Measurements from ENCODE around the gene MAL. TPM values are rescaled to one million over a fixed set of nuclear protein-coding genes. Genes with fewer than 3 reads are reported as not detected.

The MAL gene
- polyA plus RNA-seq, 1 donor = 0.30 TPM

DNA sequence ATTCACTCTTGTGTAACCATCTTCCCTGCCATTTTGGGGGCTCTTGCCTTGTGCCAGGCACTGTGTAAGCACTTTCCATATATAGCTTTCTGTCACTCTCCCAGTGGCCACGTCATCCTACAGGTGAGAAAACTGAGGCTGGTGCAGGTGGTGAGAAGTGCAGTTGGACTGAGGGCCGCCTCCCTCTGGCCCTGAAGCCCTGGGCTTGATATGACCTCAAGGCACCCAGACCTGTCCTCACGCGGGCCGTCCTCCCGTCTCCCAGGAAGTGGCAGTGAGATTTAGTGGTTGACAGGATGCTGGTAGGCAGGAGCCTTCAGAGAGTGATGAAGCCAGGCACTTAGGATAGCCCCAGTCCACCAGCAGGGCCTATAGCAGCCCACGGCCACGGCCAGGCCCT is 30.5 kb downstream of the MAL start:
- no CpG with 5 or more reads among the region's 8 CpGs for WGBS (ENCODE audit: insufficient coverage, low lambda C conversion rate)
- Histone ChIP-seq H3K4me1 (ENCODE audit: control insufficient read depth, insufficient read depth, low read length) (no peaks in the 10 kb centered on the region), H3K36me3 (ENCODE audit: control insufficient read depth, insufficient read depth, low read length) (no peaks in the 10 kb centered on the region), H3K9me3 (ENCODE audit: control insufficient read depth, low read depth, low read length) (no peaks in the 10 kb centered on the region), H3K27me3 (ENCODE audit: control insufficient read depth, insufficient read depth, low read length) (peaks cover 13% of the 10 kb centered on the region), H3K4me3 (ENCODE audit: low read length) (no peak overlapping the region), H3K27ac (ENCODE audit: low read length) (no peak overlapping the region)
- DNase-seq = no peak

DNA sequence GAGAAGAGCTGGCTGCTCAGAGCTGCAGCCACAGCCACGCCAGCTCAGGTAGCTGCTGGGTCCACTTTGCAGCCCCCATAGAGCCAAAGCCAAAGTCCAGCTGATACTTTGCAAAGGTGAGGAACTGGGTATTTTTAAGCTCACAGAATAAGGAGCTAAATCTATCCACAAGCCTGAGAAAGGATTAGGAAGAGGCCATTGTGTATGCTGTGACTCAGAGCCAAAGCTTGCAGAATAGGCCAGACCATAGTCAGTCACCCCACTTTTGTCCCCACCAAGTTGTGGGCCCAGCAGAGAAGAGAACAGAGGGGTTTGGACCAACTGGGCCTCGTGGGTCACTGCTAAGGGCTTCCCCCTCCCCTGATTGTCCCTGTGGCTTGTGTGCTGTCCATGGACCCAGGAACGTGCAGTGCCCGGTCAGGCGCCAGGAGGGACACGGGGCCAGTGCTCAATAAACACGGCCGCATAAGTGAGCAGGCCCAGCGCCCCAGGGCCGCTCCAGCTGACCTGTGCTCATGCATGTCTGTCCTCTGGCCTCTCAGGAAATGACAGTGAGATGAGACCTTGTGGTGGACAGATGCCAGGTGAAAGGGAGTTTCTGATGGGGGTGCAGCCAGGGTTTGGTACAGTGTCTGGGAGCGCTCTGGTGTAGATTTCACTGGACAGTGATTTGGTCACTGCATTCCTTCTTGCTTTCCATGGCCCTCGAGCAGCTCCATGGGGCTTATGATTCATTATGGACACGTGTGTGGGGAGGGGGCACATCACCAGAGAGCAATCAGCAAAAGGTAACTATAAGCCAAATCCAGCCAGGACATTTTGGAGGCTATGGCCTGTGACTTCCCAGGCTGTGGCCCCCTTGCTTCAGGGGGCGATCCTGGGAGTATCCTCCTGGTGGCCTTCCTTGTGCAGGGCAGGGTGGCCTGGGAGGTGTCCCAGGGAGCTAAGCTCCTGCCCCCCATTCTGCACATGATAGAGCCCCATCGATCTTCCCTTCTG is 31.3 kb downstream of the MAL start:
- no peaks in the 10 kb centered on the region for H3K36me3 ChIP-seq (ENCODE audit: control insufficient read depth, insufficient read depth, low read length)

DNA sequence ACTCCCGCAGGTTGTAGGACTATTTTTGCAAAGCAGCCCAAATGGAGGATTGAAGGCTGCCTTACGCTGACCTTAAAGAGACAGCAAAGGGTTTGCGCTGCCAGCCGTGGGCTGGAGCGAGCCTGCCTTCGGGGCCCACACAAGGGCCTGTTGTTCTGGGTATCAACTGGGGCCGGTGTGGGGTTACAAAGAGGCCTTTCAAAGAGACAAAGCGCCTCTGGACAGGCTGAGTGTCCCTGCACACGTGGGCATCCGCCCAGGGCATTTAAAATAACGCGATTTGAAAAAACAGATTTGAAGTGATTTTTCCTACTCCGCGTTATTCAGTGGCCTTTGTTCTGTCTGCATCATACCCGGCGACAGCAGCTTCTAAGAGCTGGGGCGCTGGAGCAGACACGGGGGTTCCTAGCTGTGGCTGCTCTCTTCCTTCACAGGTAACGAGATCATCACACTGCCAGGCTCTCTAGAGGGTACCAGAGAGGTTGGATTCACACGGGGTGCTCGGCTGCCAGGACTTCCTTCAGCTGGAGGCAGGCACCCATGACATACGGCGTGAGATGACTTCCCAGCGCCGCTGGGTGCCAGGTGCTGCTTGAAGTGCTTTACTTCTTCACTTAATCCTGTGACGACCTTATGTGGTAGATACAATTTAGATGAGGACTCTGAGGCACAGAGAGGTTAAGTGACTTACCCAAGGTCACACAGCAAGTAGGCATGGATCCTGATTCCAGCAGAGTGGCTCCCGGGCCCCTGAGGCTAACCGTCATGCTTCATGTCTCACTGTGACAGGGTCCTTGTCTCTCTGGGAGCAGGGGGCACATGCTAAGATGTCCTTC is 32.2 kb downstream of the MAL start:
- H3K27ac ChIP-seq (ENCODE audit: low read length) = no peak overlapping the region
- WGBS (ENCODE audit: insufficient coverage, low lambda C conversion rate) = 100% methylated on average over 1 of the region's 28 CpGs
- H3K9me3 ChIP-seq (ENCODE audit: control insufficient read depth, low read depth, low read length) = no peaks in the 10 kb centered on the region
- DNase-seq = no peak
- H3K4me3 ChIP-seq (ENCODE audit: low read length) = no peak overlapping the region
- H3K4me1 ChIP-seq (ENCODE audit: control insufficient read depth, insufficient read depth, low read length) = no peaks in the 10 kb centered on the region
- H3K27me3 ChIP-seq (ENCODE audit: control insufficient read depth, insufficient read depth, low read length) = peaks cover 10% of the 10 kb centered on the region
- no peaks in the 10 kb centered on the region for H3K36me3 ChIP-seq (ENCODE audit: control insufficient read depth, insufficient read depth, low read length)

More for the DNA sequence above, 31.3 kb downstream of the MAL start:
- Histone ChIP-seq H3K4me1 (ENCODE audit: control insufficient read depth, insufficient read depth, low read length) (no peaks in the 10 kb centered on the region), H3K9me3 (ENCODE audit: control insufficient read depth, low read depth, low read length) (no peaks in the 10 kb centered on the region), H3K27me3 (ENCODE audit: control insufficient read depth, insufficient read depth, low read length) (peaks cover 13% of the 10 kb centered on the region), H3K27ac (ENCODE audit: low read length) (no peak overlapping the region), H3K4me3 (ENCODE audit: low read length) (no peak overlapping the region)
- WGBS (ENCODE audit: insufficient coverage, low lambda C conversion rate) = no CpG with 5 or more reads among the region's 15 CpGs
- no peak for DNase-seq

DNA sequence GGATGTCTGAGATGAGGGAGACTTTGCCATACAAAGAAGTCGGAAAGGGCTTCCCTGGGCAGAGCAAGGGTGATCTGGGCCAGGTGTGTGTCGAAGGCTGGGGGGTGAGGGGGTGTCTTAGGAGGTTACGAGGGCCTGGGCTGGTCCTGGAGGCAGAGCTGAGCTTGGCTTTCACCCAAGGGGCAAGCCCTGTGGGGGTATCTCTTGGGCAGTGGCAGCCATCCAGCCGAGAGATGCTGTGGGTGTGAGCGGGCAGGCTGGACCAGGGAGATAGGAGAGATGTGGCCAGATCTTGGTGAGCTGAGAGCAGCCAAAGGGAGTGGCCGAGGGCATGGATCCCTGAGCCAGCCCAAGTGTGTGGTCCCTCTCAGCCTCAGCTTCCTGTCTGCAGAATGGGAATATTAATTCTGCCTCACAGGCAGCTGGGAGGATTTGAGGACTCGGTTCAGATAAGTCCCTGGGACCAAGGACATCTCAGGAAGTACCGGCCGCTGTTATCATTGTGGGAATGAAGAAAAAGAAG is 33.0 kb downstream of the MAL start:
- H3K9me3 ChIP-seq (ENCODE audit: control insufficient read depth, low read depth, low read length) = no peaks in the 10 kb centered on the region
- no peak overlapping the region for H3K4me3 ChIP-seq (ENCODE audit: low read length)
- no peak overlapping the region for H3K27ac ChIP-seq (ENCODE audit: low read length)
- H3K4me1 ChIP-seq (ENCODE audit: control insufficient read depth, insufficient read depth, low read length) = no peaks in the 10 kb centered on the region
- no peak for DNase-seq
- WGBS (ENCODE audit: insufficient coverage, low lambda C conversion rate) = 80% methylated on average over 1 of the region's 9 CpGs
- peaks cover 3% of the 10 kb centered on the region for H3K27me3 ChIP-seq (ENCODE audit: control insufficient read depth, insufficient read depth, low read length)
- no peaks in the 10 kb centered on the region for H3K36me3 ChIP-seq (ENCODE audit: control insufficient read depth, insufficient read depth, low read length)

DNA sequence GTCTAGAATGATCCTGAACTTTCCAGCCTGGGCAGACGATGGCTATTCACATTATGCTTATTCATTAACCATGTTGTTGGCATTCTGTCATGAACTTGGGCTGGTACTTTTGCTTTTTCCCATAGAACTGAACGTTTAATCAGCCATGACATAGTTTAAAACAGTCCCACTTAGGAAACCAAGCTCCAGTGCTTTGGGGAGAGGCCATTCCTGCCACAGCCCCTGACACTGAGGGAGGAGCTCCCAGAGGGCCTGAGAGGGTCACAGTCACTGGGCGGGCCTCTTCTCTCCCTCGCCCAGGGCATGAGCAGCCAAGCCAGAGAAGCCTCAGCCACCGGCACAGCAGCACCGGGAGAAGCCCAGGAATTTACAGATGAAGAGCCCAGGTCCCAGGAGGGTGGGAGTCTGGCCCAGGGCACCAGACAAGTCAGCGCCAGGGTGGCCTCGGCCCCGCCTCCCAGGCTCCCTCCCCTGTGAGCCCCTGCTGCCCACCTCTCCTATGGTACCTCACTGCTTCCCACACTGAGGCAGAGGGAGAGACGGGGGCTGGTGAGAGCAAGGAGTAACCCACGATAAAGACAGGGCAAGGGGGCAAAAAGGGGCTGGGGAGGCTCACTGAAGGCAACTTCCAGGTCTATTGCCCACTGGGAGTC is 33.6 kb downstream of the MAL start:
- Histone ChIP-seq H3K27ac (ENCODE audit: low read length) (no peak overlapping the region), H3K9me3 (ENCODE audit: control insufficient read depth, low read depth, low read length) (no peaks in the 10 kb centered on the region), H3K36me3 (ENCODE audit: control insufficient read depth, insufficient read depth, low read length) (no peaks in the 10 kb centered on the region), H3K27me3 (ENCODE audit: control insufficient read depth, insufficient read depth, low read length) (peaks cover 3% of the 10 kb centered on the region), H3K4me3 (ENCODE audit: low read length) (no peak overlapping the region), H3K4me1 (ENCODE audit: control insufficient read depth, insufficient read depth, low read length) (no peaks in the 10 kb centered on the region)
- DNase-seq = no peak
- WGBS (ENCODE audit: insufficient coverage, low lambda C conversion rate) = no CpG with 5 or more reads among the region's 11 CpGs

DNA sequence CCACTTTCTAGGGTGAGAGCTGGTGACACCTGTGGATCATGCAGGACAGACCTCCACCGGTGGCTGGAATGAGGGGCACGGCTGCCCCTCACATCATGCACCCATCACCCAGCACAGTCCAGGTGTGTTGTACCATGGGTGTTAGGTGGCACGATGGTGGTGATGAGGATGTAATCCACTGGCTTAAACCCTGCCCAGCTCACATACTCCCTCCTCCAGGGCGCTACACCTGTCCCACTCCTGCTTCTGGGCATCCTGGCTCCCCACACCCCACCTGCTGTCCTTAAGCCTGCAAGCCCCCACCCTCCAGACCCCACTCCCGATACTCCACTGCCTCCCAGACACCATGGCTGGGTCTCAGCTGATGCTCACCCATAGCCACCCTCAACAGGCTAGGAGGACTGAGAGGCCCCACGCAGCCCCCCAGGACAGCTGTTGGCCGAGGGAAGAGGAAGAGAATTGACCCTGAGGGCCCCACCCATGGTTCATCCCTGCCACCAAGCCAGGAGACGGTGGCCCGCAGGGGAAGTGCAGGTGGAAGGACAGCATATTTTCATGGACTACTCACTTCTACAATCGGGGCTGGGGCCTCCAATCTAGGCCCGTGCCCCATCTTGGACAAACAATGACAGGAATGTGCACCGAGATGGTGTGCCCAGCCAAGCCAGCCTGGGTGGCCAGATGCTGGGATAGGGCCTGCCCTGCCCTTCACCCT is 34.3 kb downstream of the MAL start:
- Histone ChIP-seq H3K27me3 (ENCODE audit: control insufficient read depth, insufficient read depth, low read length) (peaks cover 3% of the 10 kb centered on the region), H3K9me3 (ENCODE audit: control insufficient read depth, low read depth, low read length) (no peaks in the 10 kb centered on the region), H3K4me1 (ENCODE audit: control insufficient read depth, insufficient read depth, low read length) (no peaks in the 10 kb centered on the region), H3K4me3 (ENCODE audit: low read length) (no peak overlapping the region), H3K36me3 (ENCODE audit: control insufficient read depth, insufficient read depth, low read length) (no peaks in the 10 kb centered on the region), H3K27ac (ENCODE audit: low read length) (no peak overlapping the region)
- no CpG with 5 or more reads among the region's 12 CpGs for WGBS (ENCODE audit: insufficient coverage, low lambda C conversion rate)
- DNase-seq = no peak

DNA sequence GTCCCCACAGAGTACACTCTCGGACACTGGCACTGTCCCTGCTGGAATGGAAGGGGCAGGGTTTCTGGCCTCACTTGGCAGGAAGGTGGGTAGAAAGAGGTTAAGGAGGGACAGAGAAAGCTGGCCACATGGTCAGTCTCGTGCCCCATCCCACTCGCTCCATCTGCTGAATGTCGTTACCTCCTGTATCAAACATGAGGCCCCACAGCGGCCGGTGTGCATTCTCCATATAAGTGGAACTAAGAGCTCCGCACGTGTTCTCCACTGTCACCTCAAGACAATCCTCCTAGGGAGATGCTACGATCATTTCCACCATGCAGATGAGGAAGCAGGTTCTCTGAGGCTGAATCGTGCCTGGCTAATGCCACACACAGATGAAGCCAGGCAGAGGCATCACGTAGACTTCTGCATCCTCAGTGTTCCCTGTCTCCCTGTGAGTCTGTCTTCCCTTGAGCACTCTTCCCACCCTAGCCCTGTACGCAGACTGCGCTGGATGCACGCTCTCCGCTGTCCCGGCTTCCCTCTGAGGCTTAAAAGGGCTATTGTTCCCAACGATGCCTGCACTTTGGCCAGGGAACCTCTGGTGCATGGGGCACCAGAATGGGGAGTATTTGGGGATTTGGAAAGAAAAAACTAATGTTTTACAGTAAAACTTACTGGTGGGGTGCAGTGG is 35.1 kb downstream of the MAL start:
- no peak overlapping the region for H3K27ac ChIP-seq (ENCODE audit: low read length)

DNA sequence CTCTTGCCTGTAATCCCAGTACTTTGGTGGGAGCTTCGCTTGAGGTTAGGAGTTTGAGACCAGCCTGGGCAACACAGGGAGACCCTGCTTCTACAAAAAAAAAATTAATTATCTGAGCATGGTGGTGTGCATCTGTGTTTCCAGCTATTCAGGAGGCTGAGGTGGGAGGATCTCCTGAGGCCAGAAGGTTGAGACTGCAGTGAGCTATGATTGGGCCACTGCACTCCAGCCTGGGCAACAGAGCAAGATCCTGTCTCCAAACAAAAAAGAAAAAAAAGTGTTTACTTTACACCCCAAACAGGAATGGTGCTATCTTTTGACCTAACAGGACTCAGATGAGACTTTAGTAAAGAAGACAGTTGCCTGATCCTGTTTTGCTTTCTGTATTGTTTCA is 35.6 kb downstream of the MAL start:
- DNase-seq = no peak
- Histone ChIP-seq H3K36me3 (ENCODE audit: control insufficient read depth, insufficient read depth, low read length) (no peaks in the 10 kb centered on the region), H3K4me3 (ENCODE audit: low read length) (no peak overlapping the region), H3K27ac (ENCODE audit: low read length) (no peak overlapping the region), H3K4me1 (ENCODE audit: control insufficient read depth, insufficient read depth, low read length) (no peaks in the 10 kb centered on the region), H3K27me3 (ENCODE audit: control insufficient read depth, insufficient read depth, low read length) (no peaks in the 10 kb centered on the region), H3K9me3 (ENCODE audit: control insufficient read depth, low read depth, low read length) (no peaks in the 10 kb centered on the region)
- WGBS (ENCODE audit: insufficient coverage, low lambda C conversion rate) = no CpG with 5 or more reads among the region's 1 CpG

More for the DNA sequence above, 35.1 kb downstream of the MAL start:
- H3K36me3 ChIP-seq (ENCODE audit: control insufficient read depth, insufficient read depth, low read length) = no peaks in the 10 kb centered on the region
- H3K4me1 ChIP-seq (ENCODE audit: control insufficient read depth, insufficient read depth, low read length) = no peaks in the 10 kb centered on the region
- H3K9me3 ChIP-seq (ENCODE audit: control insufficient read depth, low read depth, low read length) = no peaks in the 10 kb centered on the region
- no peak for DNase-seq
- peaks cover 3% of the 10 kb centered on the region for H3K27me3 ChIP-seq (ENCODE audit: control insufficient read depth, insufficient read depth, low read length)
- 0% methylated on average over 1 of the region's 17 CpGs for WGBS (ENCODE audit: insufficient coverage, low lambda C conversion rate)
- no peak overlapping the region for H3K4me3 ChIP-seq (ENCODE audit: low read length)

DNA sequence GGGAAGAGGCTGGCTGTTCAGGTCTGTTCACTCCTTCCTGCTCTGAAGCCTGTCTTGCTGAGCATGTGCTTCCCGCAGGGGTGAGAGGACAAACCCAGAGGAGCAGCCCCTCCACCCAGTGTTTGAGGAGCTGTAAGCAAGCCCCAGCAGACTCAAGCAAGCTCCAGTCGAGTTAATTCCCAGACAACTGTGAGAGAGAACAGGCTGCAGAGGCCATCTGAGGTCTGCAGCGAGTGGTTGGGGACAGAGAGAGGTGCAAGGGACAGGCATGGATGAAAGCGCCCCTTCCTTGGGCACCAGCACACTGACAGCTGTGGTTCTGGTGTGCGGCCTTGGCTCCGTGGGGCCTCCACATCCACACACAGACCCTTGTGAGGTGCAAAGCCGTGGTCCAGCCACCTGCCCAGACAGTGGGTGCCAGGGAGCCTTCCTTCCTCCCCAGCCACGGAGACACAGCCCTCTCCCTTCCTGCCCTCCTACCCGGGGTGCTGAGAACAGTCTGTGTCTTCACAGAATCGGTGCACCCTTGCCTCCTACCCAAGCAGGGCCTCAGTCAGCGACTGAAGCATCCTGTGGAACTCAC is 36.2 kb downstream of the MAL start:
- no peak overlapping the region for H3K4me3 ChIP-seq (ENCODE audit: low read length)
- no CpG with 5 or more reads among the region's 11 CpGs for WGBS (ENCODE audit: insufficient coverage, low lambda C conversion rate)
- no peaks in the 10 kb centered on the region for H3K4me1 ChIP-seq (ENCODE audit: control insufficient read depth, insufficient read depth, low read length)
- H3K9me3 ChIP-seq (ENCODE audit: control insufficient read depth, low read depth, low read length) = no peaks in the 10 kb centered on the region
- H3K36me3 ChIP-seq (ENCODE audit: control insufficient read depth, insufficient read depth, low read length) = no peaks in the 10 kb centered on the region
- no peaks in the 10 kb centered on the region for H3K27me3 ChIP-seq (ENCODE audit: control insufficient read depth, insufficient read depth, low read length)
- no peak overlapping the region for H3K27ac ChIP-seq (ENCODE audit: low read length)
- DNase-seq = no peak

Data from large intestine (tissue), 3 donors.